Activated T-helper 1 cell treated with anti-CD3 and anti-CD28 coated beads, Interleukin-2, amount 50 U/mL, for 16 hours (primary cell): ENCODE results near the gene CLSTN2.

Experiments used
- DNase-seq, 2 donors: peaks; one replicate each; pipeline ENCODE4 v3.0.0-alpha.2; 2020; ENCODE audit warnings: low read depth in 1 of 2, low spot score in 1 of 2

Gene CLSTN2

DNA sequence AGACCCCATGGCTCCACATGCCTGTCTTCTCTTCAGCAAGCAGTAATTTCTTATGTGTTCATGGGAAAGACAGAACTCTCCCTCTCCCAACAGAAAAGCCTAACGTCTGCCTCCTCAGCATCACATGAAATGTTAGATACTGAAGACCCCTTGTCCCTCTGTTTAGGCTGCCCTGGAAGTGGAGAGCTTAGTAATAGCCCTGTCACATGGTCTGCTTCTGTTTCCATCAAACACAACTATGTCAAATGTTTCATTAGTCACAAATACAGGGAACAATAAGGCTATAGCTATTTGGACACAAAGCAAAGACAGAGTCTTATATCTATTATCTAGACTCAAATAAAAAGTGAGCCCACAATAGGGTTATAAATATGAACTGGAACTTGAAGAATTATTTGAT, 552.6 kb downstream of the CLSTN2 start:
- DNase-seq, result no peak

DNA sequence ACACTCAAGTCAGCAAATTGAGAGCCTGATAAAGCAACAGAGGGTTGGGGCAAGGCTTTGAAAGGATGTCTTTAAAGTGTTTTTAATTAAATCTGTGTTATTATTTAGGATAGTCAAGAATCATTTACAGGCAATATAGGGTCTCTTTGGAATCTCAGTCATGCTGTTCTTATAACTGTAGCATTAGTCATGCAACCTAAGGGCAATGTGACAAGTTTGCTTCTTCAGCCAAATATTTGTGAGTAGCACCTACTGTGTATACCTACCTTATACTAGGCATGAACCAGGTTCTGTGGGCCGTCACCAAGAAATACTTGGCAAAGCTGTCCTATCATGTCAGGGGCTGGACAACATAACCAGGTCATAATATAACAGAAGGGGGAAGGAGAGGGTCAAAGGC, 558.3 kb downstream of the CLSTN2 start:
- no peak for DNase-seq

DNA sequence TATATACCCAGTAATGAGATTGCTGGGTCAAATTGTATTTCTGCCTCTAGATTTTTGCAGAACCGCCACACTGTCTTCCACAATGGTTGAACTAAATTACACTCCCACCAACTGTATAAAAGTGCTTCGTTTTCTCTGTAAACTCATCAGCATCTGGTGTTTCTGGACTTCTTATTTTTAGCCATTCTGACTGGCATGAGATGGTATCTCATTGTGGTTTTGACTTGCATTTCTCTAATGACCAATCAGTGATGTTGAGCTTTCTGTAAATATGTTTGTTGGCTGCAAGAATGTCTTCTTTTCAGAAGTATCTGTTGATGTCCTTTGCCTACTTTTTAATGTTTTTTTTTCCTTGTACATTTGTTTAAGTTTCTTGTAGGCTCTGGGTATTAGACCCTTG, 560.0 kb downstream of the CLSTN2 start:
- DNase-seq, result no peak

DNA sequence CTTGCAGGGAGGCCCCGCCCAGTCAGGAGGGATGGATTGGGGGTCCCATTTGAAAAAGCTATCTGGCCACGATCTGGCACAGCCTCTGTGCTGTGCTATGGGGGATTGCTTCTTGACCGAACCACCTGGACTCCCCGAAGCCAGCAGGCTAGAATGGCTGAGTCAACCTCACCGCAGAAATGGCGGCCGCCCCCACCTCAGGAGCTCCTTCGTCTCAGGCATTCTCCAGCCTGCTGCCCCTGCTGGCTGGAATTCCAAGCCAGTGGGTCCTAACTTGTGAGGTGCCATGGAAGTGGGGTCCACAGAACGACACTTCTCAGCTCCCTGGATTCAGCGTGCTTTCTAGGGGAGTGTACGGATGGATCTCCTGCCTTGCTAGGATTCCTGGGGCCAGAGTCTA, 562.3 kb downstream of the CLSTN2 start:
- DNase-seq, result no peak

DNA sequence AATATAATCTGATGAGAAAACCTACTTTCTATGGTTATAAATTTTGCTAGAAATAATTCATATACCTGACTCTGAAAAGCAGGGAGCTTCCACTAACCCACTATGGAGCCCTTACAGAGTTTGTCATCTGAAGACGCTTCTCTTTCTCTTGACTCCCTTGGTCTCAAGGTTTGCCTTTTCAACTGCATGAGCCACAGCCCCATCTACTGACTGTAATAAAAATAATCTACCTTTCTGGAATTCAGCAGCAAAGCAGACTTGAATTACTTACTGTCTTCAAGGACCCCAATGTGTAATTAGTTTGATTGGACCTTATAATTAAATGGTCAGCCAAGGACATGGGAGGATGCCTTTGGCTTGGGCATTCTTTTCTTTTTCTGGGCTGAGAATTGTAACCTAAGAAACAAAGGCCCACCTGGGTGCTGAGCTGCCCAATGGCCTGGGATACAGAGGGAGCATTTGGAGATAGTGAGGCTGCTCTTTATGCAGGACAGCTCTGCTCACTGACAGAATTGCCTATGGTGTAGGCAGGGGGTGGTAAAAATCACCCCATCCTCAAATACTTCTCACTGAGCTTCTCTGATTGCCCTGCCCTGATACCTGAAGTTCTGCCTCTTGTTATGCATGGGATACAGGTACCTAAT, 564.3 kb downstream of the CLSTN2 start:
- no peak for DNase-seq

DNA sequence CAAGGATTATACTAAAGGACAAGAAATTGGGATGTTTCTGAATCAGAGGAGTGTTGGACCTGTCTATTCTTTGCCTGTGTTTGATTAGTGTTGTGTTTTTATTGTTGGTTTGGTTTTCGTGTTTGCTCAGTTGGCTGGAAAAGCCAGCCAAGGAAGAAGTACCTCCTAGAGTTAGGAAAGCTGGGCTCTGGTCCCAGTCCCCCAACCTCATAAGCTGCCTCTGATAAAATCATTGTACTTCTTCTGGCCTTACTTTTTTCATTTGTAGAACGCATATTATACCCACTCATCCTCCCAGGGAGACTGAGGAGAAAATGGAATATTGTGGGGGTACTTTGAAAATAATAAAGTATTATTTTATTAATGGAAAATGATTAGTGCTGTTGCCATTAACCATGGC, 565.5 kb downstream of the CLSTN2 start:
- no peak for DNase-seq

DNA sequence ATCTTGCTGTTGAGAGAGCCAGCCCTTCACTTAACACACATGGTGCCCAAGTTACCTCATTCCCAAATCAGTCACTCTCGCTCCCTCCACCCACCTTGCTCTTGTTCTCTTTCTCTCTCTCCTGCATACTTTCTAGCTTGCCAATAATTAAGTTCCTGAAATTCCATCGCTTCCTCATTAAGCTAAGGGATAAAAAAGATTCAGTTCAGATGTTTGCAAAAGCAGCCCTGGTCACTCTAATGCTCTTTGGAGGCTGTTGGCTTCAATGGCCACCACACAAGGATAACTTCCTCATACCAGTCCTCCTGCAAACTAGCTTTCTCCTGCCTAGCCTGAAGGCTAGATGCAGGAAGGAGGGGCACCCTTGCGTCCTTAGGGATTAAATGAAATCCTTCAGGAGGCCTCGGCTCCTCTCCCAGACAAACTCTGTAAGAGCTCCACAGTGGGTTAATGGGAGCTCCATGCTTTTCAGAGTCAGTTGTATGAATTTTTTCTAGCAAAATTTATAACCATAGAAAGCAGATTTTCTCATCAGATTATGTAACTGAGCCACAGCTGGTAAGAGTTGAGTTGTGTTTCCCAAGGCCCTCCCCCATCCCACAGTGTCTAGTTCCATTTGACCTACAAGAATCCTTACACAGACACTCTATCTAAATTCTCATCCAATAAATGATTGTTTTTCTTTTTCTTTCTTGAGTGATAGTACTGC, 566.2 kb downstream of the CLSTN2 start:
- DNase-seq, result no peak

DNA sequence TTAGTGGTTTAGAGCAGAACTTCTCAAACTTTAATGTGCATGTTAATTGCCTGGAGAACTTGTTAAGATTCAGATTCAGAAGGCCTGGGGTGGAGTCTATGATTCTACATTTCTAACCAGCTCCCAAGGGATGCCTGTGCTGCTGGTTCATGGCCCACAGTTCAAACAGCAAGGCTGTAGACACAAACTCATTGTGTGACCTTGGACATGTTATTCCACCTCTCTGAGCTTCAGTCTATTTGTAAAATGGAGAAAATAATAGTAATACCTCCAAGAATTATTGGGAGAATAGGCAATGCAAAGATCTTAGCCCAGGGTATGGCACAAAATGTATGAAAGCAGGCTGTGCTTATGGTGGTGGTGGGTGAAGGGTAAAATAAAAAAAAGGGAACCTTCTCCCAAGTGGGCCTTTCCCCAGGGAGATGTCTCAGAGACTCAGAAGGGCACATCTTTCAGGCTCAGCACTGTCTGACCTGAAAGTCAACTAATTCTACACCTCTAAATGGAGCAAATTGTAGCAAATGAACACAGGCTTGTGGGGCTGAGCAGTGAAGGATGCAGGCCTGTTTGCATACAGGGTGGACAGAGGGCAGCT, 566.9 kb downstream of the CLSTN2 start:
- DNase-seq, result no peak

DNA sequence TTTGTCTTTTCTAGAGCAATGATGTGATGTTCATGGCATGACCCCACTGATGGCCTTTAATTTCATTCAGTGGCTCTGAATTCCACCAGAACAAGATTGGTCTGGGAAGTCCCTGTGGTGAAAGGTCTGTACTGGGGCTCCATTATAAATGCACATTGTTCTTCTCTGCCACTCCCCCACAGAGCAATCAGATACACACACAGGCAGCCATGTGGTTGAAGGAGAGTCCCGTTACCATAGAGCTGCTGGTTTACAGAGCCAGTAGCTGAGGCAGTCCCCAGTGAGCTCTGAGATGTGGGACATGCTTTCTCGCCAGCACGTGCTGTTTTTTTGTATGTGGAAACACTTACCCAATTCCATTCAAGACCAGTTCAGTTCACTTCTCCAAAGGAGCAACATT, 570.2 kb downstream of the CLSTN2 start:
- DNase-seq, result no peak

DNA sequence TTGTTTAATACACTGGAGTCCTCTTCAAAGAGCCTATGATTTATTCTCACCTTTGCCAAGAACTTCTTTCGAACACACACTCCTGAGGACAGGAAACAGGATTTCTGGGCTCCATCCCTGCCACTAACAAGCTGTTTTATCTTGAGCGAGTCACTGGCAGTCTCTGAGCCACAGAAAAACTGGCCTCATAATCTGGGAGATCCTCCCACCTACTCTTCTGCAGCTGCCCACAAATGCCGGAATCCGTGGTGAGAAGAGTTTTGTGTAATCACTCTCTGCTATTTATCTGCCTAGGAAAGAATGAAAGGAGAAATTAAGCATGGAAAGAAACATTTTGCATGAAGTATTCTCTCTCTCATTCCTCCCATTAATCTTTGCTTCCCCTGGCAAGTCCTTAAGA, 570.9 kb downstream of the CLSTN2 start:
- DNase-seq, result no peak

DNA sequence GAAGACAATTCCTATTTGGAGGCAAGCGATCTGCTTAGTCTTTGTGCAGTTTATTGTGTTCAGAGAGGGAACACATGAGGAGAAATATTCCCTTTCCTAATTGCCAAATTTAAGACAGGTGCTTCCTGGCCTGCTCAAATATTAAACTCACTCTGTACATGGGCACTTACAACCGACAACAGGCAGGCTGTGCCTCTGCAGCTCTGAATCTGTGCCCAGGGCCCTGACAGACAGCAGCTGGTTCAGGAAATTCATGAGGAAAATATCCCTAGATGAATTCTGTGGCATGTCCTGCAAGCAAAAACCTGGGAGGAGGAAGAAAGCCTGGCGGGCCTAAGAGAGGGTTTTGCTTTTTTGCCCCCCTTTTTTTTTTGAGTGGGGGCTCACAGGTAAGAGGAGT, 573.6 kb downstream of the CLSTN2 start:
- no peak for DNase-seq

DNA sequence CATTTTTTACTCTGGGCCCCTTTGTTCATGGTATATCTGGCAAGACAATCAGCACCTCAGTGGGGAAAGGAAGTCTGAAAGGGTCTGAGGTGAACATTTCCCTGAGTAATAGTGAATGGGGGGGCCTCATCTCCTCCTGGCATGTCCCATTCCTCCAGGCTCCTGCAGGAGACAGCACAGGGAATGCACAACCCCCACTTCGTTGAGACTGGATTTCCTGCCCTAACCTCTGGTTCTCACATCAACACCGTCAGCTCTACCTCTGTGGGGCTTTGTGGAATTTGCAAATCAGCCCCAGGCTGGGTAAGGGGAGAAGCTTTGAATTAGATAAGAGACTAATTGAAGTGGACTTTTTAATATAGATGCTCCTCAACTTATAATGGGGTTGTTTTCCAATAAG, 574.5 kb downstream of the CLSTN2 start:
- DNase-seq, result no peak

DNA sequence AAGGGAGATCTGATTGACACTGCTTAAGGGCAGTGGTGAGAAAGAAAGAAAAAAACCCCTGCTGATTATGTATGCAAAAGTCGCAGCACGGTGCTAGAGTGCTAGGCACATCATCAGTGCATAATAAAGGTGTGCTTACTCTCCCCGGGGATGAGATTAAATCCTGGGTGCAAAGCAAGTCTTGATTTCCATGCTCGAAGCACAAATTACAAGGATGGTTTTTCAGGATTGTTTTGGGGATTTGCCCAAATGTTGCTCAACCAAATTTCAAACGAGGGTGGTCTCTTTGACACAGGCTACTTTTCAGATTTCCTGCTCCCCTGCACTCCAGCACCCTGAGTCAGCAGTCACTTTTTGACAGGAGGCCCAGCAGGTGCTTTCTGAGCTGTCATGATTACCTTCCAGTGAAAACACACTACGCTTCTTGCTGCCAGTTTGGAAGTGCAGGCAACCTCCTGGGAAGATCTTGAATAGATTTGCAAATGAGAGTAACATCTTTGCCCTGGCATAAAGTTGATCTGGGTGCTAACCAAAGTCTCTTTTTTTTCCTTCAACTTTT, 575.4 kb downstream of the CLSTN2 start:
- DNase-seq, result no peak

DNA sequence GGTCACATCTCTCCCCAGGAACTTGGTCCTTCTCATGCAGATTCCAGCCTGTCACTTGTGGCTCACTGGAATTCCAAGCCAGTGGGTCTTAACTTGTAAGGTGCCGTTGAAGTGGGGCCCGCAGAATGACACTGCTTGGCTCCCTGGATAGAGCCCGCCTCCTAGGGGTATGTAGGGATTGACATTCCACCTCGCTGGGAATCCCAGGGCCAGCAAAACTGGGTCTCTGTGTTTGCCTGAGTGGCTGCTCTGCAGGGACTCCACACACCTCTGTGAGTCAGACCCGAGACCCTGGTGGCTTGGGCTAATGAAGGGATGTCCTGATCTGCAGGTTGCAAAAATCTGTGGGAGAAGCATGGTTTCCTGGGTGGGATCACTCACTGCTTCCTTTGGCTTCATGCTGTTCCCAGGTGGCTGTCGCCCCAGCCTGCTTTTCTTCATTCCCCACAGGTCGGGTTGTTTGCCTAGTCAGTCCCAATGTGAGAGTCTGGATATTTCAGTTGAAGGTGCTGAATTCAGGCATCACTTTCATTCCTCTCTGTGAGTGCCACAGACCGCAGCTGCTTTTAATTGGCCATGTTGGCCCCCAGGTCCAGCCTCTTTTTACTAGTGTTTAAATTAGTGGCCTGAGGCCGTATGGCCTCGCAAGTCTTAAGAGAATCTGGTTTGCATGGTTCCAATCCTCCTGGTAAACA, 586.9 kb downstream of the CLSTN2 start:
- DNase-seq, result no peak

DNA sequence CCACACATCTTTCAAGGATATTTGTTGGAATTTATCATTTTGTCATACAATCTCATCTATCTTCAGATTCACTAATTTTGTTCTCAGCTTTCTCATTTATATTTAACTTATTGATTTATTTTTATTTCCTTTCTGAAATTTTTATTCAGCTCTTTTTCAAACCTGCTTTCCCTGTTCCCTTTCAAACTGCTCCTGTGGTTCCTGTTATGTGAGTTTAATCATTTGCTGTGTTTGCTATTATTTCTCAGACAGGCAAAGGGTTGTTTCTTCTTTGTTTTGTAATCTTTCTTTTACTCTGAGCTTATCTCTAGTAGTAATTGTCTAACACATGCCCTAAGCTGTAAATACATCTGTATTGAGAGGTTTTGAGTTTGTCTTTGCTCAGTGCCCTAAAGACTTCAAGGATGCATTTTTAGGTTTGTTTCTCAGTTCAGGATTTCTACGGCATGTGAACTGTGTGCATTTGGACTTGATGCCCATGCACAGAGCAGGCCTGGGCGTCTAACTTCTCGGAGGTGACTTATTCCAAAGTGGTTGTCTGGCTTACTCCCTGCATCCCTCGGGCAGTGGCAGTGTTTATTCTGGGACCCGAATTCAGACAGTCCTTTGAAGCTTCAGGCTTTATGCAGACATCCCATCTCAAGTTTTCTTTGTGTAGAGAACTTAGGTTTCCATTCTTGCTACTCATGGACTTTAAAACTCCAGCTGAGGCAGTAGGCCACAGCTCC, 587.8 kb downstream of the CLSTN2 start:
- DNase-seq, result no peak

DNA sequence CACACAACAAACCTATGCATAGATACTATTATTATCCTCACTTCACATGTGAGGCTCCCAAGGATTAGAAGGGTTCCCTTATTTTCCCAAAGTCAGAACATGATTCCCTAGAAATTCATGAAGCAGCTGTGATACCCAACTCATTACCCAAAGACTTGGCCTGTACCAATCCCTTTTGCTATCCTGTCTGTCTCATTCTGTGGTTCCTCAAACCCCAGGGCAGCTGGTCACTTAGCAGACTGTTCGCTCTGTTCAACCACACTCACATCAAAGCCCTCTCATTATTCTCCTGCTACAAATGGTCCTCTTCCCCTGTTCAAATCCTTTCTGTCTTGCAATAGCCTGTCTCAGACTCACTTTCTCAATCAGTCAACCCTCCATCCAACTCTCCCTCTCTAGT, 588.6 kb downstream of the CLSTN2 start:
- DNase-seq, result no peak

DNA sequence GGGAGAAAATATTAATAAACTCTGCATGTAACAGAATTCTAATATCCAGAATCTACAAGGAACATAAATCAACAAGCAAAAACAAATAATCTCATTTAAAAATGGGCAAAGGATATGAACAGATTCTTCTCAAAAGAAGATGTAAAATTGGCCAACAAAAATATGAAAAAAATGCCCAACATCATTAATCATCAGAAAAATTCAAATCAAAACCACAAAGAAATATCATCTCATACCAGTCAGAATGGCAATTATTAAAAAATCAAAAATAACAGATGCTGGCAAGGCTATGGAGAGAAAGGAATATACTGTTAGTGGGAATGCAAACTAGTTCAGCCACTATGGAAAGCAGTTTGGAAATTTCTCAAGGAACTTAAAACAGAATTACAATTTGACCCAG, 592.2 kb downstream of the CLSTN2 start:
- no peak for DNase-seq

DNA sequence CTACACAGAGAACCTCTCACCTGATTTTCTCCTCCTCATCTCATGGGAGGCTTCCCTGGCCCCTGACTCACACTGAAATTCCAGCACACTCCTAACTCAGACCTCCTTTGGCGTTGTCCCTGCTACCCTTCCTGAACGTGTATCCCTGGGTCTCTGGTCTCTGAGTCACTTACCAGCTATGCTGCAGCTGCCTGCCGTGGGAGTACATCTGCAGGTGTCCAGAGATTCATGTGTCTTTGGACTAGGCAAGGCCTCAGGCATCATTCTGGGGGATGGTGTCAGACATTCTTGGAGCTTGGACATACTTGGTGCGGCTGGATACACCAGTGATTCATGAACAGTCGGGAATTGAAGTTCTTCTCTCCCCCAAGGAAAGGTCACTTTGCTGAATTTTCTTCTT, 594.1 kb downstream of the CLSTN2 start:
- no peak for DNase-seq

DNA sequence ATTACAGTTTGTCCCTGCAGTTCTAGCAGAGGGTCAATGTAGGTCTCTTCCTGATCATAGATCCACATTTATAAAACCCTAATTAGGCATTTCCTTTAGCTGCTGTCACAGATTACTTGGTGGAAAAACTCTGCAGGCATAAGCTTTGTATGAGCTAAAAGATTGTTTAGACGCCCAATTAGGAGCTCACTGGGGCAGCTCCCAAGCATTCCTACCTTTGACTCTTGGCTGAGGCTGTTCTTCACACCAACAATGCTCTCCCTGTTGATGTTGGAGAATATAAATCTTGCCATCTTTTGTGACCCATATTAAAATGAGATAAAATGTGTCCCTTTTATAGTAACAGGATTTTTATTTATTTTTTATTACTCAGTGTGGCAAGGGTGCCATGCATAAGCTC, 594.6 kb downstream of the CLSTN2 start:
- DNase-seq, result no peak

DNA sequence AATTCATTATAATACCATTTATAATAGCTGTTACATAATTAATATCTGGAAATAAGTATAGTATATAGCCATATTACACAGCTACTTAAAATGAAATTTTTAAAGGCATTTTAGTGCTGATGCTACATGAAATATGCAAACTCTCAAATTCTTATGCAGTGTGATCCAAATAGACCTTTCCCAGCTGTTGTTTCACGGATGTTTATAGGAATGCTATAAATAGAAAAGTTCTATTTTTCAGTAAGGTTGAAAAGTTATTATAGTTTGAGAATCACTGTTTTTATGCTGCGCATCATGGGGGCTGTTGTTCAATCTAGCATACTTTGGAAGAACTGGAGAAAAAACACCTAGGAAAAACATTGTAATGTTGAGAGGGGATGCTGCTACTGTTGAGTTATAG, 595.1 kb downstream of the CLSTN2 start:
- DNase-seq, result no peak

DNA sequence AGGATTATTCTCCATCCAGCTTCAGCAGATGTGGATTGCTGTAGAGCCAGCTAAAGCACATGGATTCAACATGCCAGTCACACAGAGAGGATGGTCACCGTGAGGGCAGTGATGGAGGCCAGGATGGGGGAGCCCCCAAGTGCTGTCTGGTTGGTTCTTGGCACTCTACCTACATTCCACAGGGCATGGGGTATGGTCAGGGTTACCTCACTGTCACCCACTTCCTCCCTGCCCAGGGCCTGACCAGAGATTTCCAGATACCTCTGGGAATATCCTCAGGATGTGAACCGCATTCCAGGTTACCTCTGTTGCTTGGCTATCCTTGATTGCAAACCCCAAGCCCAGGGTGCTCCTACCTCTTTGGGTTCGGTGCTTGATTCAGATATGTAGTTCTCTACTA, 595.6 kb downstream of the CLSTN2 start:
- no peak for DNase-seq
